ENCODE measurements around the gene RAB41. TPM values are rescaled to one million over a fixed set of nuclear protein-coding genes. Genes with fewer than 3 reads are reported as not detected.
"Not testable (repeated sequence)": the region's sequence is repeated elsewhere in the genome, so short reads cannot be mapped to it uniquely, and the experiment has no call there.

RAB41 gene
- total RNA-seq = not detected
- total RNA-seq (2013) = not detected

DNA sequence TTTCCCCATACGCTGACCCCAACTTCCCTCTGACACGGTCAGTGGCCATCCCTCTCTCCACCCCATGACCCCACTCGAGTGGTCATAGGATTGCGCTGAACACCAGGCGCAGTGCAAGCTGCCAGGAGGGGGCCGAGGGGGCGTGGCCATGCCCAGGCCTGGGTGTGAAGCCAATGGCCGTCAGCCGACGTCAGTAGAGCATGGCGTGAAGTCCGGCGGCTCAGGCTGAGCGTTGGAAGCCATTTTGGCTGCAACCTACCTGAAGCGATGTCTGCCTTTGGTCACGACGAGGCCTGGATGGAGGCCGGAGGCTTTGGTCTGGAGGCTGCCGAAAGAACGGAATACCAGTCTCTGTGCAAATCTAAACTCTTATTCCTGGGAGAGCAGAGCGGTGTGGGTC is at the start of gene RAB41:
Gene RAB41 (plus strand): TSS at position 222 of the 400 bp plus-strand sequence. CDS start 46 bp downstream, at position 268.
- no peaks in the 10 kb centered on the region for H3K36me3 Mint-ChIP-seq
- WGBS (ENCODE audit: insufficient coverage) = 98% methylated on average over 21 of the region's 21 CpGs
- H3K9me3 Mint-ChIP-seq = no peaks in the 10 kb centered on the region
- Histone ChIP-seq H3K9me3 (ENCODE audit: control insufficient read depth, insufficient read depth, low read length) (no peaks in the 10 kb centered on the region), H3K4me3 (ENCODE audit: low read length) (no peak within 1 kb of the TSS), H3K36me3 (ENCODE audit: control insufficient read depth, insufficient read depth, low read length) (peaks cover 6% of the 10 kb centered on the region), H3K27me3 (ENCODE audit: control insufficient read depth, insufficient read depth, low read length) (no peaks in the 10 kb centered on the region), H3K4me1 (ENCODE audit: control insufficient read depth, insufficient read depth, low read length) (peaks cover 2% of the 10 kb centered on the region), H3K27ac (ENCODE audit: low read length) (no peak within 1 kb of the TSS)
- H3K27ac Mint-ChIP-seq = no peak within 1 kb of the TSS
- no peaks in the 10 kb centered on the region for H3K27me3 Mint-ChIP-seq (ENCODE audit: low read depth in 2 of 2)
- no peak for DNase-seq
- intact Hi-C loops (cut with micrococcal nuclease) = no loop called here
- H3K4me1 Mint-ChIP-seq = no peaks in the 10 kb centered on the region
- H3K4me3 Mint-ChIP-seq = no peak within 1 kb of the TSS
- TF ChIP-seq, protein P1, sequence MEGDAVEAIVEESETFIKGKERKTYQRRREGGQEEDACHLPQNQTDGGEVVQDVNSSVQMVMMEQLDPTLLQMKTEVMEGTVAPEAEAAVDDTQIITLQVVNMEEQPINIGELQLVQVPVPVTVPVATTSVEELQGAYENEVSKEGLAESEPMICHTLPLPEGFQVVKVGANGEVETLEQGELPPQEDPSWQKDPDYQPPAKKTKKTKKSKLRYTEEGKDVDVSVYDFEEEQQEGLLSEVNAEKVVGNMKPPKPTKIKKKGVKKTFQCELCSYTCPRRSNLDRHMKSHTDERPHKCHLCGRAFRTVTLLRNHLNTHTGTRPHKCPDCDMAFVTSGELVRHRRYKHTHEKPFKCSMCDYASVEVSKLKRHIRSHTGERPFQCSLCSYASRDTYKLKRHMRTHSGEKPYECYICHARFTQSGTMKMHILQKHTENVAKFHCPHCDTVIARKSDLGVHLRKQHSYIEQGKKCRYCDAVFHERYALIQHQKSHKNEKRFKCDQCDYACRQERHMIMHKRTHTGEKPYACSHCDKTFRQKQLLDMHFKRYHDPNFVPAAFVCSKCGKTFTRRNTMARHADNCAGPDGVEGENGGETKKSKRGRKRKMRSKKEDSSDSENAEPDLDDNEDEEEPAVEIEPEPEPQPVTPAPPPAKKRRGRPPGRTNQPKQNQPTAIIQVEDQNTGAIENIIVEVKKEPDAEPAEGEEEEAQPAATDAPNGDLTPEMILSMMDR (IDR thresholded peaks at IDR 0.05) = no peak
- no peak for ATAC-seq

GRCh38 chrX:70234355-70234754 is 47.6 kb upstream of the RAB41 start, which contains the start of gene AWAT1:
Gene AWAT1, plus strand, starts transcription at chrX:70234655. Its CDS starts 41 bp downstream, at chrX:70234696.
- DNase-seq (no peak), ATAC-seq (no peak)
- Histone ChIP-seq H3K36me3 (ENCODE audit: control insufficient read depth, insufficient read depth, low read length) (no peaks in the 10 kb centered on the region), H3K27me3 (ENCODE audit: control insufficient read depth, insufficient read depth, low read length) (no peaks in the 10 kb centered on the region), H3K9me3 (ENCODE audit: control insufficient read depth, insufficient read depth, low read length) (no peaks in the 10 kb centered on the region), H3K4me3 (ENCODE audit: low read length) (no peak within 1 kb of the TSS), H3K4me1 (ENCODE audit: control insufficient read depth, insufficient read depth, low read length) (no peaks in the 10 kb centered on the region), H3K27ac (ENCODE audit: low read length) (no peak within 1 kb of the TSS)
- Mint-ChIP-seq H3K4me3 (no peak within 1 kb of the TSS), H3K27me3 (ENCODE audit: low read depth in 2 of 2) (no peaks in the 10 kb centered on the region), H3K27ac (no peak within 1 kb of the TSS), H3K4me1 (peaks cover 12 to 14% of the 10 kb centered on the region in 2 donors), H3K36me3 (no peaks in the 10 kb centered on the region), H3K9me3 (no peaks in the 10 kb centered on the region)
- 77% methylated on average over 1 of the region's 3 CpGs for WGBS (ENCODE audit: insufficient coverage)
- intact Hi-C loops (cut with micrococcal nuclease) = no loop called here
- TF ChIP-seq, protein P1 (IDR thresholded peaks at IDR 0.05) = no peak

DNA sequence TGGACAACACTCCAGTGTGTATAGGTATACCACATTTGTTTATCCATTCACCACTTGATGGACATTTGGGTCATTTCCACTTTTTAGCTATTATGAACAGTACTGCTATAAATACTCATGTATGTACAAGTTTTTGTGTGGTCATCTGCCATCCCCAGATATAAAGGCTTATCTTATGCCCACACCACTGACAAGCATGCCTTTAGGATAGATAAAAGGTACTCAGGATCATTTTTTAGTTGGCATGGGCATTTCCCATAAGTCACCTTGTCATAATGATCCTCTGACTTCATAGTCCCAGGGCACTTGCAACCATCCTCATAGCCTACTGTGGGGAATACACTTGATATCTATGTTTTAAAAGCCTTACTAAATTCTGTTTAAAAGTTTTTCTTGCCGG is 41.2 kb upstream of the RAB41 start:
- H3K27ac ChIP-seq (ENCODE audit: low read length) = no peak overlapping the region
- ATAC-seq = no peak
- H3K4me1 Mint-ChIP-seq = no peaks in the 10 kb centered on the region
- no peaks in the 10 kb centered on the region for H3K4me1 ChIP-seq (ENCODE audit: control insufficient read depth, insufficient read depth, low read length)
- peaks cover 0 to 3% of the 10 kb centered on the region in 2 donors for H3K27me3 Mint-ChIP-seq (ENCODE audit: low read depth in 2 of 2)
- intact Hi-C loops (cut with micrococcal nuclease) = no loop called here
- WGBS (ENCODE audit: insufficient coverage) = 100% methylated on average over 1 of the region's 1 CpG
- no peaks in the 10 kb centered on the region for H3K27me3 ChIP-seq (ENCODE audit: control insufficient read depth, insufficient read depth, low read length)
- no peaks in the 10 kb centered on the region for H3K9me3 ChIP-seq (ENCODE audit: control insufficient read depth, insufficient read depth, low read length)
- no peaks in the 10 kb centered on the region for H3K9me3 Mint-ChIP-seq
- no peak for DNase-seq
- no peak overlapping the region for H3K4me3 ChIP-seq (ENCODE audit: low read length)
- TF ChIP-seq, protein P1 (IDR thresholded peaks at IDR 0.05) = no peak
- H3K4me3 Mint-ChIP-seq = no peak overlapping the region
- H3K27ac Mint-ChIP-seq = no peak overlapping the region
- no peaks in the 10 kb centered on the region for H3K36me3 ChIP-seq (ENCODE audit: control insufficient read depth, insufficient read depth, low read length)
- no peaks in the 10 kb centered on the region for H3K36me3 Mint-ChIP-seq

GRCh38 chrX:70241501-70241900 is 40.5 kb upstream of the RAB41 start:
- Histone ChIP-seq H3K4me3 (ENCODE audit: low read length) (no peak overlapping the region), H3K27ac (ENCODE audit: low read length) (no peak overlapping the region), H3K4me1 (ENCODE audit: control insufficient read depth, insufficient read depth, low read length) (no peaks in the 10 kb centered on the region), H3K9me3 (ENCODE audit: control insufficient read depth, insufficient read depth, low read length) (no peaks in the 10 kb centered on the region), H3K36me3 (ENCODE audit: control insufficient read depth, insufficient read depth, low read length) (no peaks in the 10 kb centered on the region), H3K27me3 (ENCODE audit: control insufficient read depth, insufficient read depth, low read length) (no peaks in the 10 kb centered on the region)
- Mint-ChIP-seq H3K9me3 (no peaks in the 10 kb centered on the region), H3K27ac (no peak overlapping the region), H3K36me3 (no peaks in the 10 kb centered on the region), H3K4me1 (no peaks in the 10 kb centered on the region), H3K4me3 (no peak overlapping the region), H3K27me3 (ENCODE audit: low read depth in 2 of 2) (peaks cover 0 to 3% of the 10 kb centered on the region in 2 donors)
- TF ChIP-seq, protein P1 (IDR thresholded peaks at IDR 0.05) = no peak
- intact Hi-C loops (cut with micrococcal nuclease) = no loop called here
- WGBS (ENCODE audit: insufficient coverage) = 92% methylated on average over 2 of the region's 2 CpGs
- ATAC-seq (no peak), DNase-seq (no peak)

DNA sequence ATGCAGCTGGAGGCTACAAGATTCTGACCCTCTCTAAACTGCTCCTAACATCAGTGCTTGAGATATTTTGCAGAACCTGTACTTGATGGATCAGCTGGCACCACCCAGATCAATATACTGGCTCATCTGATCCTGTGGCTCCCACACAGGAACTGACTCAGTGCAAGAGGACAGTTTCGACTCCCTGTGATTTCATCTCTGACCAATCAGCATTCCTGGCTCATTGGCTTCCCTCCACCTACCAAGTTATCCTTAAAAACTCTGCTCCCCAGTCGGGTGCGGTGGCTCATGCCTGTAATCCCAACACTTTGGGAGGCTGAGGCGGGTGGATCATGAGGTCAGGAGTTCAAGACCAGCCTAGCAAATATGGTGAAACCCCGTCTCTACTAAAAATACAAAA is 38.4 kb upstream of the RAB41 start:
- H3K4me1 Mint-ChIP-seq; H3K4me3 ChIP-seq (ENCODE audit: low read length); H3K9me3 Mint-ChIP-seq; H3K9me3 ChIP-seq (ENCODE audit: control insufficient read depth, insufficient read depth, low read length); H3K4me1 ChIP-seq (ENCODE audit: control insufficient read depth, insufficient read depth, low read length); intact Hi-C loops (cut with micrococcal nuclease); H3K36me3 Mint-ChIP-seq; H3K27me3 ChIP-seq (ENCODE audit: control insufficient read depth, insufficient read depth, low read length); H3K4me3 Mint-ChIP-seq; H3K27ac ChIP-seq (ENCODE audit: low read length); H3K27ac Mint-ChIP-seq; H3K36me3 ChIP-seq (ENCODE audit: control insufficient read depth, insufficient read depth, low read length); DNase-seq; ATAC-seq; H3K27me3 Mint-ChIP-seq (ENCODE audit: low read depth in 2 of 2): not testable (repeated sequence)
- WGBS (ENCODE audit: insufficient coverage) = 83% methylated on average over 5 of the region's 5 CpGs

All from natural killer cell (primary cell).